ENCODE results near the gene ANKRD11. TPM values are rescaled to one million over a fixed set of nuclear protein-coding genes. Genes with fewer than 3 reads are reported as not detected.
"Not testable (repeated sequence)": the region's sequence is repeated elsewhere in the genome, so short reads cannot be mapped to it uniquely, and the experiment has no call there.

ANKRD11 gene
- polyA plus RNA-seq, 1 donor from 2014 or later, result 32.5 TPM

DNA sequence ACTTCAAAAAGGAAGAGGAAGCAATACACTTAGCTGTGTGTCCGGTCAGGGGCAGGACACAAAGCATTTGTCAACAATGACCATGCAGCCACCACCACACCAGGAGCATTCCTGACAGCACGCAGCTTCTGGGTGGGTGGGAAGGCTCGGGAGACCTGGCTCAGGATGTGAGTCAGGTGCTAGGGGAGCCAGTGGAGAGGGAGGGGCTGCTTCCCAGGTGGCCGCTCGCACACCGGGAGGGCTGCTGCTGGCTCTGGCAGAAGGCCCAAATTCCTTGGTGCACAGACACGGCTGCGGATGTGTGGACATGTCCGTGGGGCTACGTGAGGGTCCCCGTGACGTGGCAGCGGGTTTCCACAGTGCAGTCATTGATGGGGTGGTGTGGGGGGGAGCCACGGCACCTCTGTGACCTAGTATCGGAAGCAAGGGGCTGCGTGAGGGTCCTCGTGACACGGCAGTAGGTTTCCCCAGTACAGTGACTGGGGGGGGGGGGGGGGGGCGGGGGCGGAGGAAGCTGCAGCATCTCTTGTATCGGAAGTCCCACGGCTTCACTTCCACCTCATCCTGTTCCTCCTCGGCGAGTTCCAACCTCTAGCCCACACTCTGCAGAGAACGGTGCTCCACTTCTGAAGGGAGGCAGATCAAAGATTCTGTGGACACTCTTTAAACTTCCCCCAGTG is 160.0 kb downstream of the ANKRD11 start:
- no peak overlapping the region for H2AFZ ChIP-seq (ENCODE audit: low read depth, low read length)
- H3F3A ChIP-seq (ENCODE audit: insufficient read depth, low read length, poor library complexity, severe bottlenecking), result no peaks in the 10 kb centered on the region
- no peak overlapping the region for H3K4me3 ChIP-seq (ENCODE audit: low read length)
- no peak overlapping the region for H3K9ac ChIP-seq (ENCODE audit: low read length)
- H3K36me3 ChIP-seq (ENCODE audit: insufficient read depth, low read length), result no peaks in the 10 kb centered on the region
- H3K79me2 ChIP-seq (replicated peaks; ENCODE audit: insufficient read depth, low read length), result peaks cover 61% of the 10 kb centered on the region
- no peaks in the 10 kb centered on the region for H3K9me2 ChIP-seq (ENCODE audit: insufficient read depth, low read length)
- no peaks in the 10 kb centered on the region for H3K27me3 ChIP-seq (ENCODE audit: insufficient read depth, low read depth, low read length)
- TF ChIP-seq EP300 (conservative IDR thresholded peaks at IDR 0.05; ENCODE audit: poor library complexity, severe bottlenecking) (no peak), RAD21 (conservative IDR thresholded peaks at IDR 0.05) (no peak), SMC3 (conservative IDR thresholded peaks at IDR 0.05; ENCODE audit: poor library complexity) (no peak), EZH2 (IDR thresholded peaks at IDR 0.05; ENCODE audit: borderline replicate concordance, insufficient read depth, low read length, poor library complexity, severe bottlenecking) (no peak), MXI1 (conservative IDR thresholded peaks at IDR 0.05; ENCODE audit: poor library complexity, severe bottlenecking) (no peak), TAF1 (IDR thresholded peaks at IDR 0.05; ENCODE audit: low read depth) (no peak), POLR2AphosphoS5 (IDR thresholded peaks at IDR 0.05) (no peak)
- TF ChIP-seq, protein P1, sequence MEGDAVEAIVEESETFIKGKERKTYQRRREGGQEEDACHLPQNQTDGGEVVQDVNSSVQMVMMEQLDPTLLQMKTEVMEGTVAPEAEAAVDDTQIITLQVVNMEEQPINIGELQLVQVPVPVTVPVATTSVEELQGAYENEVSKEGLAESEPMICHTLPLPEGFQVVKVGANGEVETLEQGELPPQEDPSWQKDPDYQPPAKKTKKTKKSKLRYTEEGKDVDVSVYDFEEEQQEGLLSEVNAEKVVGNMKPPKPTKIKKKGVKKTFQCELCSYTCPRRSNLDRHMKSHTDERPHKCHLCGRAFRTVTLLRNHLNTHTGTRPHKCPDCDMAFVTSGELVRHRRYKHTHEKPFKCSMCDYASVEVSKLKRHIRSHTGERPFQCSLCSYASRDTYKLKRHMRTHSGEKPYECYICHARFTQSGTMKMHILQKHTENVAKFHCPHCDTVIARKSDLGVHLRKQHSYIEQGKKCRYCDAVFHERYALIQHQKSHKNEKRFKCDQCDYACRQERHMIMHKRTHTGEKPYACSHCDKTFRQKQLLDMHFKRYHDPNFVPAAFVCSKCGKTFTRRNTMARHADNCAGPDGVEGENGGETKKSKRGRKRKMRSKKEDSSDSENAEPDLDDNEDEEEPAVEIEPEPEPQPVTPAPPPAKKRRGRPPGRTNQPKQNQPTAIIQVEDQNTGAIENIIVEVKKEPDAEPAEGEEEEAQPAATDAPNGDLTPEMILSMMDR (IDR thresholded peaks at IDR 0.05; ENCODE audit: poor library complexity, severe bottlenecking), result no peak
- TF ChIP-seq, protein P2, sequence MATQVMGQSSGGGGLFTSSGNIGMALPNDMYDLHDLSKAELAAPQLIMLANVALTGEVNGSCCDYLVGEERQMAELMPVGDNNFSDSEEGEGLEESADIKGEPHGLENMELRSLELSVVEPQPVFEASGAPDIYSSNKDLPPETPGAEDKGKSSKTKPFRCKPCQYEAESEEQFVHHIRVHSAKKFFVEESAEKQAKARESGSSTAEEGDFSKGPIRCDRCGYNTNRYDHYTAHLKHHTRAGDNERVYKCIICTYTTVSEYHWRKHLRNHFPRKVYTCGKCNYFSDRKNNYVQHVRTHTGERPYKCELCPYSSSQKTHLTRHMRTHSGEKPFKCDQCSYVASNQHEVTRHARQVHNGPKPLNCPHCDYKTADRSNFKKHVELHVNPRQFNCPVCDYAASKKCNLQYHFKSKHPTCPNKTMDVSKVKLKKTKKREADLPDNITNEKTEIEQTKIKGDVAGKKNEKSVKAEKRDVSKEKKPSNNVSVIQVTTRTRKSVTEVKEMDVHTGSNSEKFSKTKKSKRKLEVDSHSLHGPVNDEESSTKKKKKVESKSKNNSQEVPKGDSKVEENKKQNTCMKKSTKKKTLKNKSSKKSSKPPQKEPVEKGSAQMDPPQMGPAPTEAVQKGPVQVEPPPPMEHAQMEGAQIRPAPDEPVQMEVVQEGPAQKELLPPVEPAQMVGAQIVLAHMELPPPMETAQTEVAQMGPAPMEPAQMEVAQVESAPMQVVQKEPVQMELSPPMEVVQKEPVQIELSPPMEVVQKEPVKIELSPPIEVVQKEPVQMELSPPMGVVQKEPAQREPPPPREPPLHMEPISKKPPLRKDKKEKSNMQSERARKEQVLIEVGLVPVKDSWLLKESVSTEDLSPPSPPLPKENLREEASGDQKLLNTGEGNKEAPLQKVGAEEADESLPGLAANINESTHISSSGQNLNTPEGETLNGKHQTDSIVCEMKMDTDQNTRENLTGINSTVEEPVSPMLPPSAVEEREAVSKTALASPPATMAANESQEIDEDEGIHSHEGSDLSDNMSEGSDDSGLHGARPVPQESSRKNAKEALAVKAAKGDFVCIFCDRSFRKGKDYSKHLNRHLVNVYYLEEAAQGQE (IDR thresholded peaks at IDR 0.05; ENCODE audit: borderline replicate concordance), result no peak
- no peaks in the 10 kb centered on the region for H3K9me3 ChIP-seq (ENCODE audit: low read length)
- no peak overlapping the region for H3K27ac ChIP-seq (ENCODE audit: low read length)
- H4K20me1 ChIP-seq (ENCODE audit: insufficient read depth), result peaks cover 3% of the 10 kb centered on the region
- H3K4me2 ChIP-seq (ENCODE audit: low read length), result no peak overlapping the region

DNA sequence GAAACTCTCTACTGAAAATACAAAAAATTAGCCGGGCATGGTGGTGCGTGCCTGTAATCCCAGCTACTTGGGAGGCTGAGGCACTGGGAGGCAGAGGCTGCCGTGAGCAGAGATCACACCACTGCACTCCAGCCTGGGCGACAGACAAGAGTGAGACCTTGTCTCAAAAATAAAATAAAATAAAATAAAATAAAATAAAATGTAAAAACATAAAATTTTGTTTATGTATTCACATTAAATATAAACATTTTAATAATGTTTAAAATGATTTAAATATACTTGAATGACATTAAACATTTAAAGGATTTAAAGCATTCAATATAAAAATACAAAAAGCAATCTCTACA is 160.6 kb downstream of the ANKRD11 start:
- not testable (repeated sequence) for H2AFZ ChIP-seq (ENCODE audit: low read depth, low read length); H3K9me3 ChIP-seq (ENCODE audit: low read length); H3K27me3 ChIP-seq (ENCODE audit: insufficient read depth, low read depth, low read length); H3K9me2 ChIP-seq (ENCODE audit: insufficient read depth, low read length); H3K9ac ChIP-seq (ENCODE audit: low read length); H3K4me2 ChIP-seq (ENCODE audit: low read length); H4K20me1 ChIP-seq (ENCODE audit: insufficient read depth); H3K4me3 ChIP-seq (ENCODE audit: low read length); H3K36me3 ChIP-seq (ENCODE audit: insufficient read depth, low read length); H3K27ac ChIP-seq (ENCODE audit: low read length); H3F3A ChIP-seq (ENCODE audit: insufficient read depth, low read length, poor library complexity, severe bottlenecking)
- H3K79me2 ChIP-seq (replicated peaks; ENCODE audit: insufficient read depth, low read length), result peaks cover 64% of the 10 kb centered on the region

DNA sequence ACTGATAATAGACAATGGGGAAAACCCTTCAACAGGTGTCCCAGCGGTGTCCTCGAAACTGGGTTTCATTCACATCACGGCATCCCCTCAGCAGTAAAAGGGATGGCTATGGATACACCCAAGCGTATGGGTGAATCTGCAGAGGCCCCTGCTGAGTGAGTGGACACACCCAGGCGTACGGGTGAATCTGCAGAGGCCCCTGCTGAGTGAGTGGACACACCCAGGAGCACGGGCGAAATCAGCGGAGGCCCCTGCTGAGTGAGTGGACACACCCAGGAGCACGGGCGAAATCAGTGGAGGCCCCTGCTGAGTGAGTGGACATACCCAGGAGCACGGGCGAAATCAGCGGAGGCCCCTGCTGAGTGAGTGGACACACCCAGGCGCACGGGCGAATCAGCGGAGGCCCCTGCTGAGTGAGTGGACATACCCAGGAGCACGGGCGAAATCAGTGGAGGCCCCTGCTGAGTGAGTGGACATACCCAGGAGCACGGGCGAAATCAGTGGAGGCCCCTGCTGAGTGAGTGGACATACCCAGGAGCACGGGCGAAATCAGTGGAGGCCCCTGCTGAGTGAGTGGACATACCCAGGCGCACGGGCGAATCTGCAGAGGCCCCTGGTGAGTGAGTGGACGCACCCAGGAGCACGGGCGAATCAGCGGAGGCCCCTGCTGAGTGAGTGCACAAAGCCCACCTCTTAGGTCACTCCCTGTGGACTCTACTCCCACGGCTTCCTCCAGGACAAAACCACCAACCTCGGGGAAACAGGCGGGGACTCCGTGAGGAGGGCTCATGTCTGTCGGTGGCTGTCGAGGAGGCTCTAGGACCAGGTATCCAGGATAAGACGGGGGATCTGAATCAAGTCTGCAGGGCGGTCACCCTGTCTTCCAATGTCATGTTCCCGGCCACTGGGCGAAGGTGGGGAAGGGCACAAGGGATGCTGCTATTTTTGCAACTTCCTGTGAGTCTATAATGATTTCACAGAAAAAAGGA is 161.7 kb downstream of the ANKRD11 start:
- not testable (repeated sequence) for H3F3A ChIP-seq (ENCODE audit: insufficient read depth, low read length, poor library complexity, severe bottlenecking); H3K27me3 ChIP-seq (ENCODE audit: insufficient read depth, low read depth, low read length); H2AFZ ChIP-seq (ENCODE audit: low read depth, low read length); H3K36me3 ChIP-seq (ENCODE audit: insufficient read depth, low read length); H3K9ac ChIP-seq (ENCODE audit: low read length); H3K9me2 ChIP-seq (ENCODE audit: insufficient read depth, low read length); H3K4me2 ChIP-seq (ENCODE audit: low read length); H3K27ac ChIP-seq (ENCODE audit: low read length); H3K9me3 ChIP-seq (ENCODE audit: low read length); H3K4me3 ChIP-seq (ENCODE audit: low read length); H4K20me1 ChIP-seq (ENCODE audit: insufficient read depth)
- peaks cover 65% of the 10 kb centered on the region for H3K79me2 ChIP-seq (replicated peaks; ENCODE audit: insufficient read depth, low read length)
